Renal cortical epithelial cell (primary cell): Measurements from ENCODE around the gene PACSIN2. TPM values are rescaled to one million over a fixed set of nuclear protein-coding genes. Genes with fewer than 3 reads are reported as not detected.

ENCODE experiments used
- DNase-seq: peaks from one replicate; pipeline ENCODE4 v3.0.0-alpha.2; 2011; ENCODE audit warnings: low read depth
- total RNA-seq: library from RNA; depleted of rRNA; stranded (reverse); fragments of >200 nt; gene quantifications from 2 replicates; pipeline ENCODE4 v1.2.3, GENCODE V29; 2014

PACSIN2 gene
- total RNA-seq, 1 donor from 2014 or later, result 129 TPM

GRCh38 chr22:42863349-42863961 is 151.5 kb downstream of the PACSIN2 start:
- DNase-seq, result peak; percentile 91

GRCh38 chr22:42862045-42862734 is 152.8 kb downstream of the PACSIN2 start:
- peak; percentile 54 for DNase-seq

GRCh38 chr22:42860968-42861367 is 154.0 kb downstream of the PACSIN2 start:
- DNase-seq, result no peak

- DNase-seq, result no peak
Measured at GRCh38 chr22:42857845-42858481, 157.0 kb downstream of the PACSIN2 start.

- peak; percentile 68 for DNase-seq
Measured at GRCh38 chr22:42856865-42857704, 157.9 kb downstream of the PACSIN2 start, which contains the start of gene ARFGAP3. ARFGAP3 (minus strand) TSS chr22:42857273; CDS start chr22:42857182, 91 bp downstream.

GRCh38 chr22:42856179-42856864 is 158.6 kb downstream of the PACSIN2 start:
- no peak for DNase-seq

- no peak for DNase-seq
Measured at GRCh38 chr22:42855721-42856120, 159.2 kb downstream of the PACSIN2 start.

GRCh38 chr22:42855211-42855610 is 159.7 kb downstream of the PACSIN2 start:
- no peak for DNase-seq

- DNase-seq, result no peak
Measured at GRCh38 chr22:42848941-42849550, 165.9 kb downstream of the PACSIN2 start.

GRCh38 chr22:42847110-42847509 is 167.8 kb downstream of the PACSIN2 start:
- DNase-seq, result no peak

- peak; percentile 98 for DNase-seq
Measured at GRCh38 chr22:42844756-42845155, 170.2 kb downstream of the PACSIN2 start.

- DNase-seq, result no peak
Measured at GRCh38 chr22:42842658-42843370, 172.1 kb downstream of the PACSIN2 start.

- DNase-seq, result peak; percentile 76
Measured at GRCh38 chr22:42841444-42841843, 173.5 kb downstream of the PACSIN2 start.

- no peak for DNase-seq
Measured at GRCh38 chr22:42837556-42837955, 177.4 kb downstream of the PACSIN2 start.

GRCh38 chr22:42836026-42836425 is 178.9 kb downstream of the PACSIN2 start:
- no peak for DNase-seq

- no peak for DNase-seq
Measured at GRCh38 chr22:42834177-42834949, 180.6 kb downstream of the PACSIN2 start.

GRCh38 chr22:42833104-42833503 is 181.8 kb downstream of the PACSIN2 start:
- no peak for DNase-seq

GRCh38 chr22:42831712-42832111 is 183.2 kb downstream of the PACSIN2 start:
- DNase-seq, result no peak

GRCh38 chr22:42830161-42830560 is 184.8 kb downstream of the PACSIN2 start:
- peak; percentile 63 for DNase-seq

- no peak for DNase-seq
Measured at GRCh38 chr22:42829302-42829701, 185.6 kb downstream of the PACSIN2 start.
